CD4-positive, alpha-beta T cell treated with Interleukin-12 subunit alpha and Interleukin-12 subunit beta, for 1 hour (primary cell): Measurements from ENCODE around the gene WNT3A.

Experiments
- DNase-seq: peaks from one replicate; pipeline ENCODE4 v3.0.0-alpha.2; 2020

Gene WNT3A

GRCh38 chr1:228000416-228000815 is 6.4 kb upstream of the WNT3A start:
- DNase-seq = no peak

DNA sequence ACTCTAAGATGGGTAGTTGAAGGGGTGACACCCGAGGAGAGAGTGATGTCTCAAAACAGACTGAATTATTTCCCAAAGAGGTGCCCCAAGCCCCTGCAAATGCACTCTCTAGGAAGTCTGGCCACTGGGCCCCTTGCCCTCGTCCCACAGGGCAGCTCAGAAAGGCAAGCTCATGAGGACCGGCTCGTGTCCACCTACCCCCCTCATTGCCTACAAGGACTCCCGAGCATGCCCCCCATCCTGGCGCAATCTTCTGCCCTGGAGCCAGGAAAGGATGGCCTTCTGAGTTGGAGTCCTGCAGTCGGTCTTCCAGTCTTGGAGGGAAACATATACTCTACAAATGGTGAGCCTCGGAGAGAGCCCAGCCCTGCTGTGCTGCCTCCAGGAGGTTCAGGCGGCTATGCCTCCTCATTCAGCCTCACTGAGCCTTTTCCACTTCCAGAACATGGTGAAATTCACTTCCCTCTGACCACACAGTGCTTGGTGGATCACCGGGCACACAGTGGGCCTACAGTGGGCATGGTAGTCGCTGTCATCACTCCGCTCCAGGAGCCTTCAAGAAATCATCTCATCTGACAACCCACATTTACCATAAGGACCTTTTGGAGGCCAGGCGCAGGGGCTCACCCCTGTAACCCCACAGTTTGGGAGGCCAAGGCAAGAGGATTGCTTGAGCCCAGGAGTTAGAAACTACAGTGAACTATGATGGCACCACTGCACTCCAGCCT is 5.8 kb upstream of the WNT3A start:
- no peak for DNase-seq

GRCh38 chr1:228001738-228002535 is 4.9 kb upstream of the WNT3A start:
- no peak for DNase-seq

GRCh38 chr1:228002792-228003191 is 4.0 kb upstream of the WNT3A start:
- DNase-seq = no peak

DNA sequence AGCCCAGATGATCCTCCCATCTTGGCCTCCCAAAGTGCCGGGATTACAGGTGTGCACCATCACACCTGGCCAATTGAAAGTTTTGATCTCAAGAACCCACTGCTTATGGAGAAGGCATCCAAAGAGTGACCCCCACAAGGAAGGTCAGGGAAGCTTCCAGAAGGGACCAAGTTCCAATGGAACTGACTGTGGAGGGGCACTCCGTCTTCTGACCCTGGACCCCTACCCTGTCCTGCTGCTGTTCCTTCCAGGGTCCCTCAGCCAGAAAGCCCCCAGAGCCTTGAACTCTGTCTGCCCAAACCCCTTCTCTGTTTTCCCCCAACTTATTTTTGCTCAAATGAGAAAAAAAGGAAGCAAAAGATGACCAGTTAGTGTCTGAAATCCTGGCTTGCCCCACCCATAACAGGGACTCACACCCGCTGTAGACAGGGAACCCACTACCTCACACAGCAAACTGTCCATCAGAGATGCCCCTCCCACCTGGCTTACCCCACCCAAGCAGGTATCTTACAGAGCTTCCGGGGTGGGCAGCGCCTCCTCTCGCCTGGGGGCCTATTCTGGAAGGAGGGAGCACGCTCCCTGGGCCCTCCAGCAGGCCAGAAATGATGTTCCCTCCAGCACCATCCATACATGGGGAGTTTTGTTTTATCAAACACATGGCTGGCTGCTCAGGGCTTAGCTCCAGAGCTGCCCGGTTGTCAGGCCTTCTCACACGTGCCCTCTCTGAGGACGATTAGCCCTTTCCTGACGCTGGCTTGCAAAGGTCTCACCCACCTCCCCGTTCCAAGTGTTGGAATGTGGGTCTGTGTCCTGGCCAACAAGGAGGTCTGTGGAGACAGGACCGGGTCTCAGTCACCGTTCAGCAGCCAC is 3.1 kb upstream of the WNT3A start:
- no peak for DNase-seq

DNA sequence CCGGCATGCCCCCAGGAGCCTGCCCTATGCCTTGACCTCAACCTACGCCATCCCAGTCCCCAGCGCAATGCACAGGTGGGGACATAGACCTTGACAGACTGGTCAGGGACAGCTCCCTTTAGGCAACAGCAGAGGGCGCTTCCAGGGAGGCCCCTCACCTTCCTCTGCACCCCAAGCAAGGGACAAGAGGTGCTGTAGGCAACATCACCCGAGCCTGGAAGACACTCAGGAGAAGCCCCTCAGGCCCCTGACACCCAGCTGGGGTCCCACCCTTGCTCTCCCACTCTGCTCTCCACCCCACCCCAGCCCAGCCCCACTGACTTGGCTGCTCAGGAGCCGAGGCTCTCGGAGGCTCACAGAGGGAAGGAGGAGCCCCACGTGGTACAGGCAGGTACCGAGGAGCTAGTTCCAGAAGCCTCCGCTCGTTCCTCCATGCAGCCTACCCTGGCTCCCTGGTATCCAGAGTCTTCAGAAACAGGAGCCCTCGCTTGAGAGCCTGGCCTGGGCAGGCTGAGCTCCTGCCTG is 2.4 kb upstream of the WNT3A start:
- DNase-seq = no peak

DNA sequence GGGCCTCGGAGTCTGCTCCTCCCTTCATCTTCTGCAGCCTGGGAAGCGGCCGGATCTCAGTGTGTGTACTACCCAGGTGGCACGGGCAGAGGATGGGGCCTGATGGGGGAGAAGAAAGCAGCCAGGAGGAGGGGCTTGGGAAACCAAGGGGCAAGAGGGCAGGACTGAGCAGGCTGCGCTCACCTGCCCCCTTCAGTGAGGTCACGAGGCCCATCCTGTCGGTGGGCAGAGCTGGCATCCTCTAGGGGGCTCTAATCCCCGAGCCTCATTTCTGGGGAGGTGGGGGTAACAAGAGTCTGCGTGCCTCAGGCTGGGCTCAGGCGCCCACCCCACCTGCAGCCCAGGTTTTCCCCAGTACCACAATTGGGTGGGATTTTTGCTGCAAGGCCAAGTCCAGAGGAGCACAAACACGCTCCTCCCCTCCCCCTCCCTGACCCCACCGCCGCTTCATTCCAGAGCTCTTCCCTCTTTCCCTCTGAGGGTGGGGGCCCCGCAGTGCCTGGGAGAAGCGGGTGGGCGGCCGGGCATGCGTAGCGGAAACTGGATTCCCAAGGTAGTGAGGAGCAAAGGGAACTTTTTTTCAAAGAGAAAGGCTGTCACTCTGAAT is 1.8 kb upstream of the WNT3A start:
- DNase-seq = no peak

DNA sequence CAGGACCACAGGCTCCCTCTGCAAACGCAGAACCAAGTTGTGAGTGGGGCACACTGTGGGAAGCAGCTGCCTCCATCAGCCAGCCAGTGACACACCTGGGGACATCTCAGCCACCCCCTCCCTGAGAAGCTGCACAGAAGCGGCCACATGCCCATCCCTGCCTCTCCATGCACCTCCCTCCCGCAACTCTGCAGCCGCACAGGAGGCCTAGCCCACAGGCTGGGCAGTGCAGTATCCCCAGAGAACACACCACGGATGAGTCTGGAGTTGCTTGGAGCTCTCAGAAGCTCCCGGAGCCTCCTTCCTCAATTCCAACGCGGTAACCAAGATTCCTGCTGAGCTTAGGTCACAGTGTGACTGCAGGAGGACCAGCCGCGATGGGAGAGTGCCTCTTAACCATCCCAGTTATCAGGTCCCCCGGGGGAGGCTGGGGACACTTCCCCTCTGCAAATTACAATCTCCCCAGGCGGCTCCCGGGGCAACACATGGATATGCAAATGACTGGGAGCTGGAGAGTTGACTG is 1.2 kb upstream of the WNT3A start:
- DNase-seq = no peak

DNA sequence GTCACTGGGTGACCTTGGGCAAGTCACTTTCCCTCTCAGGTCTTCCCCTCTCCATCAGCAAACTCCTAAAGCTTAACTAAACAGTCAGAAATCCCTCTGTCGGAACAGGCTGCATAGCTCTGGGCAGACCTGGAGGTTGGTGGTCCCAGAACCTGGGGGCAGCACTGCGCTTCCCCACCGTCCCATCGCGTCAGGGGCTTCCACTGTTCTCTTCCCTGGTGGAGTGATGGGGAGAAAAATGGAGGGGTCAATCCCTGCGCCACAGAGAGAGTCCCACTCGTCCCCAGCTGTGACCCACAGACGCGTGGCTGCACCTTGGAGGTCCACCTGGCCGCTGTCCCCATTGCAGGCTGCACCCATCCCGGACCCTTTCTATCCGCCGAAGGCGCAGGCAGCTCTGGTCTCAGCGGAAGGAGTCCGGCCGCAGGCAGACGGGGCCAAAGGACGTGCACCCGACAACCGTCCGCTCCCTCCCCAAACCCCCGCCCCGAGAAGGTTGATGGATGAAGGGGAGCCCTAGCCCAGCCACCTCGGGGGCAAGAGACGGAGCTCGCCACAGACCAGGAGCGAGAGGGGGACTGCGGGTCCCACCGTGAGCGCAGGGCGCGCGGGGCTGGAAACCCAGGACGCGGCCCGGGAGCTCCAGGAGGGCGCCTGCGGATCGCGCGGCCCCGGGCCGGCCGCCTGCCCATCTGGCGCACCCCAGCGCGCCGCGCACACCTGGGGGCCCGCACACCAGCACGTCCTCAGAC is 588 bp upstream of the WNT3A start:
- DNase-seq = no peak

- DNase-seq = no peak
Observed at GRCh38 chr1:228007049-228007800, 427 bp downstream of the WNT3A start.

GRCh38 chr1:228007801-228008341 is 1.1 kb downstream of the WNT3A start:
- no peak for DNase-seq

DNA sequence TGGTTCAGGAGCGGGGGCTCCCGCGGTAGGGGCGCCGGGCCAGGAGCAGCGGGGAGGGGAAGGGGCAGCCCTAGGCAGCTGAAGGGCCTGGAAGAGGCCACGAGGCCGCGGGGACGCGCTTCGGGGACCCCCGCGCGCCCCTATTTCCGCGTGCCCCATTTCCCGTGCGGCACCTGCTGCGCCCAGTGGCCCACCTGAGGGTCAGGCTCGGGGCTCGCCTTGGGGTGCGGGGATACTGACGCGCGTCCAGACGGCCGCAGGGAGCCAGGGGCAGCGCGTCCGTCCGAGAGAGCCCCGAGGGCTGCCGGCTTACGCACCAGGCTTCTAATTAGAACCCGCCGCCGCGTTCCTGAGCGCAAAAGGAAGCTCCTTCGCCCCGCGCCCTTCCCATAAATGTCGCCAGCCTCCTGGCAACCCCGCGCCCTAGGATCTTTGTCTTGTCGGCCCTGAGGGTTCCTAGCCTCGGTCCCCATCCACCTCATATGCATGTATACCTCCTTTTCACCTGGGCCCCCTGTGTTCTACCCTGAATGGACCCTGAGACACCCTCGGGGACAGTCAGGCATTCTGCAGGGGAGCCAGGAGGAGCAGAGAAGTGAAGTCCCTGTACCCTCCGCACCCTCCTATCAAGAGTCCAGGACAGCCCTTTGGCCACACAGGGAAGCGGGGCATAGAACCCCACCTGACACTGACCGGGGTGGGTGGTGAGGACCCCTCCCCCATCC is 1.8 kb downstream of the WNT3A start:
- DNase-seq = no peak

DNA sequence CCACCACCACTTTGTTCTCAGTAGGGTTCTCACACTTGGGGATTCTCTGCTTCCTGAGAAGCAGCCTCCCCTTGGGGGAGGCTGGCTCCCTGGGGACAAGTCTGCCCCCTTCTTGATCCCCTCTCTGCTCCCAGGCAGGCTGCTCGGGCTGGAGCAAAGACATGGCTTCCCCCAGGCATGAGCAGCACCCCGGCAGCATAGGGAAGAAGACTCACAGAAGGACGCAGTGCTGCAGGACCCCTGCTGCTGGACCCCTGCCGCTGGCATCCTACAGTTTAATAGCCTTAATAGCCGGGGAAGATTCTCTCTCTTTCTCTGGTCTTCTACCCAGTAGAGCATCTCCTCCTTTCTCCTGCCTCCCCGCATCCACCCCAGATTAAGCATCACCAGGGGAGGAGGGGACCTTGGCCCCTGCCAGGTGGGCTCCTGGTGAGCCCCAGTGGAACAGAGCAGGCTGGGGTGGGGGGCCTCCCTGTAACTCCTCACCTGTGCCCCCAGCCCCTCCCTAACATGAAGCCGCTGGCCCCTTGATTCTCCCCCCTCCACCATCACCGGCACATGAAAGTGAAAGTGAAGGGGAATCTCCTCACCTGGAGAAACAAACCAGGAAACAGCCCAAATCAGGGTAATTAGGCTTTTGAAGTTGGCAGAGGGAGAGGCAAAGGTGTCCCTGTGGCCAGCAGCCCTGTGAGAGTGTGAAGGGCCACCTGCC is 2.5 kb downstream of the WNT3A start:
- DNase-seq = no peak

DNA sequence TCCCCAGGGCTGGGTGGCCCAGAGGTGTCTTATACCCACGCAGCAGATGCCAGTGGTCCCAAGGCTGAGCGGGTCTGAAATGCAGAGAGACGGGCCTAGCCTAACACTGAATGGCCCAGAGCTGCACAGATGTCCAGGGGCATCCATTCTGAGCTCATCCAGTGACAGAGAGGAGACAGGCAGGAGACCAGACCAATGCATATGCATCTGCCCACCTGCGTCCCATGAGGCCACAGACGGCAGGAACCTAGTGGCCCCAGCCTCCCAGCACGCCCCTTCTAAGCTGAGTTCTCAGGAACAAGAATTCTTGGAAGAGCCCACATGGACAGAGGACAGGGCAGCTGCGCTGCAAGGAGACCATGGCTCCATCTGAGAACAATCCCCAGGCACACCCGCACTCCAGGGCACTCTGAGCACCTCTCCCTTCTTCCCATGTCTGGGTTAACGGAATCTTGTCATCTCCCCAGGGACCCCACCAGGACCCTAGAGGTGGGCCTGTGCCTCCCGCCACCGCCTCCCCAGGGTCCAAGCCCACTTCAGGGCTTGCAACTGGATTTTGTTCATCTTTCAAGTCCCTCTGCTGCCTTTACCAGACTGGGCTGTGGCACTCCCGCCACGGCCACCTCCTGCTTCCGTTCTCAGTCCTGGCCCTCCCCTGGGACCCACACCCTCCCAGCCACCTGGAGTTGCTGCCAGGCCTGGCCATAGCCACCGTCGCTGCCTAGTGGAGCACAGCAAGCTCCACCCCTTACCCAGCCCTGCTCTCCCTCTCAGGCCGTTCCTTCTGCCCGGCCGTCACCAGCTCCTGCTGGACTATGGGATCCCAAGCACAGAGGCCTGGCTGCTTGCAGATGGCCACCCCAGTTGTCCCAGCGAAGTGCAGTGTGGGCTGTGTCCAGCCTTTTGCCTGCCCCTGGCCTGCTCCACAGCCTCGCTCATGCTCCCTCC is 3.3 kb downstream of the WNT3A start:
- DNase-seq = no peak

DNA sequence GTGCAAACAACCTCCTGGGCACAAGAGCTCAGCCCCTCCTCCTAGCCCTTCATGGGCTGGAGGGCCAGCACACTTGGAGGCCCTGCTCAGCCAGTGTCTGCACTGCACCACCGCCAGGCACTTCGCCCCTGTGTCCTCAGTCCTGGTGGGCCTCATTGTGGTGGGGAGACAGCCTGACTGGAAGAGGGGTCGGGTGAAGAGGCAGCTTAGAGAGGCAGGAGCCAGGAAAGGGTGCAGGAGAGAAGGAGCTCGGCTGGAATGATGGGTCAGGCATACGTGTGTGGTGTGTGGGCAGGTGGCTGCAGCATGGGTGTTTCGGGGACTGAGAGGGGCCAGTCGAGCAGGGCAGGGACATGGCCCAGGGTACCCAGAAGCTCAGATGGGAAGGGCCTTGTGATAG is 4.1 kb downstream of the WNT3A start:
- DNase-seq = no peak

- no peak for DNase-seq
Observed at GRCh38 chr1:228011721-228012311, 5.0 kb downstream of the WNT3A start.

- DNase-seq = no peak
Observed at GRCh38 chr1:228012555-228012954, 5.8 kb downstream of the WNT3A start.
